DOHH2 (cell line): Measurements from ENCODE around the gene EPHB1.

ENCODE experiments used
- CTCF ChIP-seq: fragments of 200-600 bp; sonication (generic); IDR thresholded peaks from one replicate; pipeline ENCODE4 v1.5.1; 2014; ENCODE audit warnings: antibody characterized with exemption, mild to moderate bottlenecking, low read depth, low read length; ENCODE audit not compliant: poor library complexity, severe bottlenecking
- EZH2phosphoT487 ChIP-seq: fragments of 200-600 bp; sonication (generic); IDR thresholded peaks from 2 replicates; pipeline ENCODE4 v1.6.1; 2017; ENCODE audit warnings: borderline replicate concordance, mild to moderate bottlenecking, antibody characterized with exemption, low read length, moderate library complexity, mixed read lengths

- no peak for TF ChIP-seq CTCF
- TF ChIP-seq EZH2phosphoT487 = no peak
Observed at GRCh38 chr3:134833453-134834163, 38.5 kb downstream of the EPHB1 start.
